ENCODE results near the gene GDI1.

DNA sequence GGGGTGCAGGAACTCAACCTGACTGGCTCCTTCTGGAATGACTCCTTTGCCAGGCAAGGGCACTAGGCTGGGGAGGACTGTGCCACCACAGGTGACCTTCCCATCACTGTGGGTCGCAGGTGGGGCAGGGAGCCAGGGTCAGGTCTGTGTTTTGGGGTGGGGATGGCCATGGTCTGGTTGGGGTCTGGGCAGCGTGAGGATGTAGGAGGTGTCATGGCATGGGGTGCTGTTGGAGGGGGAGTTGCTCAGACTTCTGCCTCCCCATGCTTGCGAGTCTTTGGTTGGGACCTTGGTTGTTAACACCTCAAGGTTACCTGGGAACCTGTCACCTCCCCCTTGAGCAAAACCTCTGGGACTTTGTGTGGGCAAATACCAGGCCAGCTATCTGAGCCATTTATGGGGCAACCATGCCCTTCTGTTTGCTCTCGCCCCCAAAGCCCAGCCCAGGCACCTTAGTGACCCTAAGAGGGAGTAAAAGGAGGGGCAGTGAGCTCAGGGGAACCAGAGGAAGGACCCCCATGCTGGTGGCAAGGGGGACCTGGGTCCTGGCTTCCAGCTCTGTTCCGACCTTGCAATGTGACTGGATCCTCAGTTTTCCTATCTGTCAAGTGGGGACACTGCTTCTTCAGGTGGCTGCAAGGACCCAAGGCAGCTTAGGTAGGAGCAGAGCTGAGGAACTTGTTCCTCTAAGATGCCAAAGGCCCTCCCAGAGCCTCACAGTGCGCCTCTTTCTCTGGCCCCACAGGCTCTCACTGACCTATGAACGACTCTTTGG, 2.4 kb upstream of the GDI1 start:
- no peak for TF ChIP-seq EP300 (IDR thresholded peaks at IDR 0.05)
- no peak for TF ChIP-seq CTCF (IDR thresholded peaks at IDR 0.05)
- no peak for TF ChIP-seq POLR2A (IDR thresholded peaks at IDR 0.05)
